ENCODE results near the gene BTBD2.

Gene BTBD2

DNA sequence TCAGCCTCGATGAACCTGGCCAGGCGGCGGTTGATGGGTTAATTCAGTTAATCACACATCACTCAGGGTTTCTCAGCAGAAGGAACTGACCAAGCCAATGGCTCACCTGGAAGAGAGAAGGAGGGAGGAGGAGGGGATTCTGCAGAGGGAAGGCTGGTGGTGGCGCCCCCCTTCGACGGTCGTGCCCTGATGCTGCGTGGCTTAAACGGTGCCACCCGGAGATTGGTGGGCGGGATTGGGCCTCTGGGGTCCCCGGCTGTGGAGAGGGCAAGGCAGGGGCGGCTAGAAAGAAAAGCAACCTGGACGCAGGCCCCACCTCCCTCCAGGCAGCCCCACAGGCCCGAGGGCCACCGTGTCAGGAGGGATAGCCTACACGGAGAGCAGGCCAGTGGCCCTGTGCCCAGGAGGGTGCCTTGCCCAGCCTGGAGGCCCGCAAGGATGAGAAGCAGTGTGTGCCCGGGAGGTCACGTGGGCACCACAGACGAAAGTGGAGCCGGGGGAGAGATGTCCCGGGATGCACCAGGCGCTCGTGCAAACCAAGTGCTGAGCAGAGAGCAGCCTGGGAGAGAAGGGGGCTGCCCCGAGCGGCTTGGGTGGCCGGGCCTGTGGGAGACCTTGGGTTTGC, 58.5 kb downstream of the BTBD2 start:
- DNase-seq = no peak

DNA sequence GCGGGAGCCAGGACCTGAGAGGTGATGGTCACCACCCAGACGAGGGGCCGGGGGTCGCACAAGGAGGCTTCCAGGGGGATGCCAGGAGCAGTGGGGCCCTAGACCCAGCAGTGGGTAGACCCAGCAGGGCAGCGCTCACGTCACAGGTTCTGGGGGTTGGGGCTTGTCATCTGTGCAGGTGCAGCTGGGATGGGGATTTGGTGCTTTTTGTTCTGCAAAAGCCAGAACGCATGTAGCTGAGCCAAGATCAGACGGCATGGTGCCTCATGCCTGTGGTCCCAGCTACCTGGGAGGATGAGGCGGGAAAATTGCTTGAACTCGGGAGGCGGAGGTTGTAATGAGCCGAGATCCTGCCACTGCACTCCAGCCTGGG, 59.4 kb downstream of the BTBD2 start:
- no peak for DNase-seq

DNA sequence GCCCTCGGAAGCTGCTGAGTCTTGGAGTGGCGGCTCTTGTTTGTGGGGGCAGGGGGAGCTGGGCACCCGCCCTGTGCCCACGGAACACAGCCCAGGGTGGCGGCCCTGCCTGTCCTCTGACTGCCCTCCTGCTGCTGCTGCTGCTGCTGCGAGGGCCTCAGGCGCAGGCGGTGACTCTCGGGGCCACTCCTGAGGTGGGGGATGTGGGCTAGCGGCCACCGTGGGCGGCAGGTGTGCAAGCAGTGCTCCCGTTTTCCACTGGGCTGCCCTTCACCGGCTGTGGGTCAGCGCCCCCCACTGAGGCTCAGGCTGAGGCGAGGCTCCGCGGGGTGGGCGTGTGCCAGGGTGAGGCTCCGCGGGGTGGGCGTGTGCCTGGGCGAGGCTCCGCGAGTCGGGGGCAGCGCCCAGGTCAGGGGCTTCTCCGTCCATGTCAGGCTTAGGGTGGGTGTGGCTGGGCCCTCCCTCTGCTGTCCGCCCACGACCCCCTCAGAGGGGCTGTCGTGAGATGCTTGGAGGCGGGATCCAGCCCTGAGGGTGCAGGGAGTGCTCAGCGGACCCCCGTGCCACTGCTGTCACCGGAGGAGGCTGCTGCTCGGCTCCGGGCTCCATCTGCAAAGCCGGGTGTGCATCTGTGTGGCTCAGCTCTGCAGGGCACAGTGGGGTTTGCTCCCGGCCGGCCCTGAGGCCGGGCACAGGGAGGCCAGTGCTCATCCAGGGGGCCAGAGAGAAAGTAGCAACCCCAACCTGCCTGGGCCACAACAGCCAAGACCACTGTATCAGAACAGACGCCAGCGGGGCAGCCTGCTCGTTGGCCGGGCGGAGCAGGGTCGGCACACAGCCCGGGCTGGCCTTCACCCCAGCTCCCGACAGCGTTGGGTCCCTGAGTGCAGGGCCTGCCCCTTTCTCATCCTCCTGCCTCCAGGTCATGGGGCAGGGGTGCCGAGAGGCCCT, 60.1 kb downstream of the BTBD2 start:
- DNase-seq = no peak

DNA sequence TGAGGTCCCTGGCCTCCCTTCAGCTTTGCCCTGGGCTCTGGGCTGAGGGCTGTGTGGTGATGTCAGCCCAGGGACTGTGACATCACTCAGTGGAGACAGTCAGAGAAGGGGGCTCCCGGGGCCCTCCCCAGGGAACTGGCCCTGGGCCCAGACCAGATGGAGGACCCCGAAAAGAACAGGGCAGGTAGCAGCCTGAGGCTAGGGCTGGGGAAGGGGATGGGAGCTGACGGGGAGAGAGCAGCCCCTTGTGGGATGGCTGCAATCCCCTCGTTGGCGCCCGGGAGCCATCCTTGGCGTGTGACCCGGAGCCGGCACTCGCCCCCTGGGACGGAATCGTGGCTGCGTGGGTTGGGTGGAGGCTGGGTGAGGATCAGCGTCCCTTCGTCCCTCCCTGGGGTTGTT, 61.0 kb downstream of the BTBD2 start:
- no peak for DNase-seq

DNA sequence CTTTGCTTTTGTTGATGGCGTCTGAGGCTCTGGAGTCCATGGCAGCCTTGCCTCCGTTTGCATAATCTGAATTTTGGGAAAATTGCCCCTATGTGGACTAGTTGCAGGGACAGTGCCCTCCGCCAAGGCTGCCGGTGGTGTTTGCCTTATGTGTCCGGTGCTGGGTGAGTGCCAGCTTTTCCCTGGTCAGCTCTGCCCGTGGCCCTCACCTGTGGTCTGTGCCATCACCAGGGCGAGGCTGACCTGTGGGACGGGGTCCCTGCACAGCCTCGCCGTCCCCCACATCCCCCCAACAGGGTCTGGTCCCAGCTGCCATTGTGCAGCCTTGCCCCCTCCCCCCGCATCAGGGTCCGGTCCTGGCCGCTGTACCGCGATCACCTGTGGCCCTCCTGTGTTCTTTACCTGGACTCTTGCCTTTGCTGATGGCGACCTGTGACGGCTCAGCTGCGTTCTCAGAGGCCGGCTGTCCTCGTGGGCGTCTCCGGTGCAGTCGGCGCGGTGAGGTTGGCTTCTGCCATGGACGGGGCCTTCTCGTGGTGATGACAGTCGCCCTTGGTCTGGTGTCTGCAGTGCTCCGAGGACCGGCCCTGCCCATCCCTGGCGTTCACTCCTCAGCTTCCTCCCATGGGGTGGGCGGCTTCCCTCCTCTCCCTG, 61.9 kb downstream of the BTBD2 start:
- DNase-seq = no peak

DNA sequence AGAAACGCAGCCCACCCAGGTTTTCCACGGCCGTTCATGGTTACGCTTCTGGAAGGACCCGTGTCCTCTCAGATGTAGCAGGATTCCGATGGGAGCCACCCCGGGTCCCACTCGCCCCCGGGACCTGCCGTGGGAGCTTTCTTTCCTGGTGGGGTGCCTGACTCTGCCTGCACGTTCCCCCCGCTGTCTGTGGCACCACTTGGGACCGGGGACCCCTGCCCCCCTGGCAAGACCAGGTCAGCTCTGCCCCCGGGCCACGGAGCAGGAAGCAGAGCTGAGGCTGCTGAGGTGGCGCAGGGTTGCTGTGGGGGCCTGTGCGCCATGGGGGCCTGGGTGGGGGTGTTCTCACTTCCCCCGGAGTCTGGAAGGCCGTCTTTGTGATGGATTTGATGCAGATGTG, 62.5 kb downstream of the BTBD2 start:
- DNase-seq = no peak

DNA sequence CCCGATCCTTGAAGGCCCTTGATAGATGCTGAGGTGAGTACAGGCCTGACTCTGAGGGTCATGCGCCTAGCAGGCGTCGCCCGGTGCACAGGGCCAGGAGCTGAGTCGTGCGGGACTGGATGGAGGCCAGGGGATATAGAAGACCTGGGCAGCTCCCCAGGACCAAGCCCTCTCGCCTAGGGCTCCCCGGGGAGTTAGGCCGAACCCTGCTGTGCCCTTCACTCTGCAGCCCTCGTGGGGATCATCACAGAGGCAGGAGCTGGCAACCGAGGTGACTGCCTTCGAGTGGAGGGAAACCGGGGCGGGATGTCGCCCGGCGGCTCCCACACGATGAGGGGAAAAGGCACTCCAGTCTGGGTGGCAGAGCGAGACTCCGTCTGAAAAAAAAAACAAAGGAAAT, 62.9 kb downstream of the BTBD2 start:
- DNase-seq = no peak

DNA sequence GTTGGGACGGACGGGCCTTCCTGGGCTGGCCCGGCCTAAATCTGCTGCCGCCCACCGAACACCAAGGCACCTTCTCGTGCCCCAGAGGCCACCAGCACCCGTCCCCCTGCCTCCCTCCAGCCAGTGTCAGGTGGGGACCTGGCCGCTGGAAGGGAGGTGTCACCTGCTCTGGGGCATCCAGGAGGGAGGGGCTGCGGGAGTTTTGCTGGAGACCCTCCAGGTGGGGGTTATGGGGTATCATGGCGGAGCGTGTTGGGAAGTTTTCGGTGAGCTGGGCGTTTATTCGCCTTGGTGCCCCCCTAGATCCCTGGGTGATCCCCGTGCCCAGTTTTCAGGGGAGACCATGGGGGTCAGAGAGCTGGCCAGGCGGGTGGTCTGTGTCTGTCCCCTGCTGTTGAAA, 64.9 kb downstream of the BTBD2 start:
- DNase-seq = no peak

DNA sequence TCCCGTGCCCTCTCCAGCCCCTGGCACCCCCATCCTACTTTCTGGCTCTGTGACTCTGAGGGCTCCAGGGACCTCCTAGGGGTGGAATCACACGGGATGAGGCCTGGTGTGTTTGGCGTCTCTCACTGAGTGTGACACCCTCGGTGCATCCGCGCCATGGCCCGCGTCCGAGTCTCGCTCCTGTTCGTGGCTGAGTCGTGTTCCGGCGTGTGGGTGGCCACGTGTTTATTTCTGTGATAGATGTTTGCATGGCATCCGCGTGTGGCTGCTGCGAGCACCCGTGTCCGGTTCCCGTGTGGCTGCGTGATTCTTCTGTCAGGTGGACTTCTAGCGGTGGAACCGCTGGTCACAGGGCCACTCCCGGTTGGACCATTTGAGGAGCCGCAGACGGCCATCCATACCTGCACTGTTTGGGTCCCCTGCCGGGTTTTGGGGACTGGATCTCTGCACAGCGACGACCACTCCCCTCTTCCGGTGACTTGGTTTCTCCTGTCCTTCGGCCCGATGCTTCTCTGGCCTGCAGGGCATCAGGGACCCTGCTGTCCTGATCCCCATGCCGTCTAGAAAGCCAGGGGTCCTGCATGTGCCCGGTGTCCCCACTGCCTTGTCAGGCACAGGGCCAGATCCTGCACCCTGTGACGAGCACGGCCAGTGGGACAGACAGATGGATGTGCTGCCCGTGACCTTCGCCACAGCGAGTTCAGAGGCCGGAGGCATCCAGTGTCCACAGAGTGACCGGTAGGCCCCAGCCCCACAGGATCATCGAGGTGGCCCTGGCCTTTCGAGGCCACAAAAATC, 66.0 kb downstream of the BTBD2 start:
- no peak for DNase-seq

DNA sequence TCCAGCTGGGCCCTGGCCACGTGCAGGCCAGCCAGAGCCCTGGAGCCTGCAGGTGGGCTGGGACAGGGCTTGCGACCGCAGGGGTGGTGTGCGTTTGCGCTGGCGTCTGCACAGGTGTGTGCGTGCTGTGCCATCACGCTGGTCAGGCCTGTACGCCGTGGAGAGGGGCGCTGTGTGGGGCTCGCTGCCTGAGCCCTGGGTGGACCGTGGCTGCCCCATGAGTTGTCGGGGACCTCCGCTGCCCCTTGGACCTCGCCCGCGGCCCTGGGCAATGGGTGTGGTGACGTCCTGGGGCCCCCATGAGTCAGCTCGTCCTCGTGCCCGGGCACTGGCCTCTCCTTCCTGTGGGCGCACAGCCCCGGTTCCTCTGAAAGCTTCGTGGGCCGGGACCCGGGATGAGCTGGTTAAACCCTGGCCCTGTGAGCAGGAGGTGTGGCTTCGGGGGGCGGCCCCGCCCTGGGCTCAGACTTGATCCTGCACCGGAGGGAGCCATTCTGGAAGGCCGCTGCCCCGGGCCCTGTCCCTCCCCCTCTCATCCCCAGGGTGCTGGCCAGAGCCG, 67.8 kb downstream of the BTBD2 start:
- DNase-seq = no peak

DNA sequence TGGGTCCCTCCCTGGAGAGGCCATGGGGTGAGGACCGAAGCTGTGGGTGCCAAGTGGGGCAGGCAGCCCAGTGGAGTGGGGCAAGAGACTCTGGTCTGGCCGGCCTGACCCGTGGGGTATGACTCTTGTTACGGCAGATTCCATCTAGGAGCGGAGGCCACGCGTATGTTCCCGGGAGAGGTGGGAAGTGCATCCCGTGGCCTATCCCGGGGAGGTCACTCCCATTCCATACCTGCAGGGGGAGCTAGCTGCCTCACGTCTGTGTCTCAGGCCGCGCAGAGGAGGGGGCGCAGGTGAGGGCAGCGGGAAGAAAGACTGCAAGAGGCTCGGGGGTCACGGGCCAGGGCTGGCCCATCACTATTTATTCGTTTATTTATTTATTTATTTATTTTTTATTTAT, 69.6 kb downstream of the BTBD2 start:
- DNase-seq = no peak

DNA sequence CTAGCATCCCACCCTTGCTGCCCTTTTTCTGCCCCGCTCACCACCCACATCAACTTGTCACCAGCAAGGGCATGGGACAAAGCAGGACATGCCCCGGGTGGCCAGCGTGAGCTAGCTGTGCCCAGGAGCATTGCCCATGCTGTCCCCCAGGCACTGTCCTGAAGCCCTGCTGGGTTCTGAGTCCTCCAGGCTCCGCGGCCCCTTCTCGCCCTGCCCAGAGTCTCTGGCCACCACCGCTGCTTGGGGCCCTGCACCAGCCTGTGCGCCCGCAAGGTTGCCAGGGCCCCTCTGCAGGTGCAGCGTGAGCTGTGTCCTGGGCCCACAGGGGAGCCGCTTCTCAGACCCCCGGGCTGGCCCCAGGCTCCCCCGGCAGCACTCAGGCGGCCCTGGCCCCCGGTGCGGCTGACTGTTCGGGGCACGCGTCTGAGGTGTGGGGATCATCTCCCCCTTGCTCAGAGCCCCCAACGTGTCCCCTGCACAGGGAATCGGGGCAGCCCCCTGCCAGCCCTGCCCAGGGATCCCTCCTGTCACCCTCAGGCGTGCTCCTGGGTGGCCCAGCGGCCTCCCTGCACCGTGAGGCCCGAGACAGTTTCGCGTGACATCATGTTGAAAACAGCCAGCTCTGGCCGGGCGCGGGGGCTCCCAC, 70.5 kb downstream of the BTBD2 start:
- no peak for DNase-seq

DNA sequence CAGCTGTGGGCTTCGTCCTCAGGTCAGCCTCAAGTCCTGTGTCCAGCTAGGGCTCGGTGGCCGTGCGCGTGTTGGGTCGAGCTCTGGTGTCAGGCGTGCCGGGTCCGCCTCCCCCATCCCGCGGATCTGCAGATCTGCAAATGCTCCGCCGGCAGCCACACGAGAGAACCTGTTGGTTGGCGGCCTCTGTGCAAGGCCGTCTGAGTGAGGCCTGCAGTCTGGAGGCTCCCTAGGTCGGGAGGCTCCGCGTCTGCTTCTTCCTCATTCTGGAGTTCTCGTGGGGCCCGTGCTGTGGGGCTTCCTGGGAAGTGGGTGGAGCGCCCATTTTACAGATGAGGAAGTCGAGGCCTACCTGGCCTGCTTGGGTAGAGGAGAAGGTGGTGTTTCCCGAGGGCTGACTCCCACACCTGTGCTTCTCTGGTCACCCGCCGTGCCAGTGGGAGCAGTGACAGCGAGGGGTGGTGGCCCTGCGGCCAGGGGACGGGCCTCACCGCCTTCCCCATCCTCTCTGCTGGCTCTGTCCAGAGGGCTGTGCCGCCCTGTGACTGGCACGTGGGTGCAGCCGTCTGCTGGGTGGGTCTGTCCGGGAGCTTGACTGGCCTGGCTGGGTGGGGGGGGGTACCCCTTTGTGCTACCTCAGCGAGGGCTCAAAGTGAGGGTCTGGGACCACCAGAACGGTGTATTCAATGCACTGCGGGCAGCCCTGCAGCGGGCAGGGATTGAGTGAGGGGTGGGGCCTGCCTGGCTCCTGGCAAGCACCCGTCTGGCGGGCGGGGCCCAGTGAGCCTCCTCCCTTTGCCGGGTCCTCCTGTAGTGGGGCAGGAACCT, 71.2 kb downstream of the BTBD2 start:
- DNase-seq = no peak

DNA sequence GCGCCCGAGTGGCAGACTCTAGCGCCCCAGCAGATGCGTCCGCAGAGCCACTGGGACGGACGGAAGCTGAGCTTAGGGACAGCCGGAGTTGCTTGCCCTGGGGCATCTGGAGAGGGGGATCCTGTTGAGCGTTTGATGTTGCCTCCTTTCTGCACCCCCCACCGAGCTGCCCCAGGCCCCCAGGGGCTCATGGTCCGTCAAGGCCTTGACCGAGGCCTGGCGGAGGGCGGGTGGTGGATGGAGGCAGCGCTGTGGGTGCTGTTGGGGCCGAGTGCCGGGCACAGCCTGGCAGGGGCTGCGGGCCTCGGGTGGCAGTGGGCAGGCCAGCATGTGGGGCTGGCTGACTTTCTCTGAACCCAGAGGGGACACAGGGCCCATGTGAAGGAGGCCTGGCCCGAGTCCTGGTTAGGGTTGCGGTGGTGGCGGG, 71.8 kb downstream of the BTBD2 start:
- no peak for DNase-seq

DNA sequence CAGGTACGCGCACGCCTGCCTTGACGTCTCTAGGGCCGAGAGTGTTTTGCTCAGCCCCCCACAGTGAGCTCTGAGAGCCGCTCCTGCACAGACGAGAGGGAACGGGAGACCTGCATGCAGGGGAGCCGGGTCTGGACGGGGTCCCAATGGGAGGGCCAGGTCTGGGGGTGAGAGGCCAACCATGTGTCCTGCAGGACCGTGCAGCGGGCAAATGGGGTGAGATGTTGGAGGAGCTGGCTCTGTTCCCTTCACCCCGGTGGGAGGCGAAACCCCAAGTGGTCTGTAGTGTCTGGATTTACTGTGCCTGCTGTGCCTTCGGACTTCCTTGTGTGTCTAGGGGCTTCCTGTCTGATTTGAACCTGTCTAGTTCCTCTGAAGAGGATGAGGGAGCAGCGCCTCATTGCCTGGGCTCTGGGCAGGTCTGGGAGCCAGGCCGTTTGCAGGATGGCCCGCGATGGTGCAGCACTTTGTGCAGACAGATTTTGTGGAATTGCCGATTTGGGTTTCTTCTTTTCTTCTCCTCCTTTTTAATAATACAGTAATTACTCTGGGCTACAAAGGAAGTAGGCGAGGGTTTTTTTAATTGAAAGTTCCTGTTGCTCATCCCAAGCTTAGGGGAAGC, 72.5 kb downstream of the BTBD2 start:
- no peak for DNase-seq

DNA sequence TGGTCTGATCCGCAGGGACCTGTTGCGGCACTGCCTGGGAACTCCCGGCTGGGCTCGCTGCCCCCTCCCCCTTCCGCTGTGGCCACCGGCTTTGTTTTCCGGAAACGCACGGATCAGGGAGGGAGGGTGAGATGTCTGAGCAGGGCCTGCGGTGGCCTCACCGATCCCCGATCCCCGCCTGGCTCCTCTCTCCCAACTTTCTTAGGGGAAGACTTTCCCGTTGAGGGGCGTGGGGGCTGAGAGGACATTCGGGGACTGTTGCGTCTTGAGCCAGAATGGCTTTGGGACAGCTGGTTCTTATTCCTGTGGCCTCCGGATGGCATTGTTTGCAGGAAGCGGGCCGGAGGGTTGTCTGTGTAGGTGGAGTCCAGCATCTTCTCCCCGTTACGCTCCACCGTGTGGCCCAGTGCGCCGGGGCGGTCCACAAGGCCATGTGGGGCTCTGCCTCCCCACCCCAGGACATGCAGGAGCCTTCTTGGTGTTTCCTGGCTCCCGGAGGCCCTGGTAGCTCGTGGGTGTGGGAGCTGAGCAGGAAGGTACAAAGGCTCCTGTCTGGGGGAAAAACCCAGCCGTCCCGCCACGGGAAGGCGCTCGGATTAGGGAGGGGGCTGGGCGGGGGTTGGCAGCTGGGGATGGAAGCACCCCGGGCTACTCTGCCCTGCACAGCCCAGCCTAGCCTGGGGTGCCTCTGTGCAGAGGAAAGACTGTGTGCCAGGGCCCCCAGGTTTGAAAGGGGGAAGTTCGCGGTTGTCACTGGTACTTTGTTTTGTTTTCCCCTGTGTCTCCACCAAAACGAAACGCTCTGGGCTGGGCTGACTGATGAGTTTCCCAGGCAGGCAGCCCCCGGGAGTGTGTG, 73.2 kb downstream of the BTBD2 start:
- DNase-seq = peak; percentile 53

DNA sequence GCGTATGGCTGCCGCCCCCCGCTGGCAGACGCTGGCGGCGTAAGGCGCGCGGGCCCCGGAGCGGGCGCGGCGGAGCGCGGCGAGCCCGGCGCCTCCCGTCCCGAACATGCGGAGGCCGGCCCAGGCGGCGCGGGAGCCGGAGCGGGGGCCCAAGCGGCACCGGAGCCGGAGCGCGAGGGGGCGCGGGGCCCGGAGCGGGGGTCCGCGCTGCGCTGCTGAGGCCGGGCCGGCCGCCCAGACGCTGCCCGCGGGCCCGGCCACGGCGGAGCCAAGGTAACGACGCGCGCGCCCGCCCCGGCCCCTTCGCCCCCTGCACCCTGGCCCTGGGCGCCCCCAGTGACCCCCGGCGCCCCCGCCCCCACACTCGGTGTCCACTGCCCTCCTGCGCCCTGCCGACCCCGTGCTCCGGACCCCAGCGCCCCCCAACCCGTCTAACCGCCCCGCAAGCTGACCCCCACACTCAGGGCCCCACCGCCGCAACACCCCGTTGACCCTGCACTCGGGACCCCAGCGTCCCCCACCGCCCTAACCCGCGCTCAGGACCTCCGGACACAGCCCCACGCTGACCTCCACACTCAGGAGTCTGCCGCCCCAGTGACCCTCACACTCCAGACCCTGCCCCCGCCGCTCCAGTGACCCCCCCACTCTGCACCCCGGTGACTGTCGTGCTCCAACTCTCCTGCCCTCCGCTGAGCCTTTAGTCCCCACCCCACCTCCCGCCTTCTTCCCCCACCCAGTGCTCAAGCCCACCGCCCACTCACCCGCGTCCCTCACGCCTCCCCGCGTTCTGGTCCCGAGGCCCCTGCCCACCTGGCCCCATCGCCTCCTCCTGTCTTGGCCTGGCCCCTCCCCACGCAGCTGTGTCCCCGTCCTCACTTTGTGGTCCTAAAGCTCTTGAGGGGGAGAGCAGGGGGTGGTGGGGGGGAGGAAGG, 74.1 kb downstream of the BTBD2 start, which contains the start of gene CSNK1G2:
TSS of gene CSNK1G2 (plus strand) at position 27 of the 932 bp plus-strand sequence. CDS start 28,601 bp downstream, outside the sequence.
- no peak for DNase-seq

DNA sequence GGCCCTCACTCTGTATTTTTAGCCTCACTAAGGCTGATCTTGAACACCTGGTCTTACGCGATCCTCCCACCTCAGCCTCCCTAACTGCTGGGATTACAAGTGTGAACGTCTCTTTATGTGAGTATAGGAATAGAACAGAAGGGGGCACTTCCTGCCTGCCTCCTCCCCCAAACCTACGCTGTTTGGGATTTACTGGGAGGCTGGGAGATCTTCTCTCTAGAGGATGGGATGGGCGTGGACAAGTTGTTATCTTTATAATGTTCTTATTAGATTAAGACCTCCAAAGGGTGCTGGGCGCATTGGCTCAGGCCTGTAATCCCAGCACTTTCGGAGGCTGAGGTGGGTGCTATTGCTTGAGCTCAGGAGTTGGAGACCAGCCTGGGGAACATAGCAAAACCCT, 77.4 kb downstream of the BTBD2 start:
- no peak for DNase-seq
